HepG2 (cell line): ENCODE results near the gene B4GALT5.

Experiments
- CREM ChIP-seq, 2 experiments: sonication (generic) in 1 of 2; formaldehyde crosslinking in 1 of 2; IDR thresholded peaks; 2 replicates each; pipeline versions ENCODE4 v1.4.0 to v1.6.1; 2016 to 2020; ENCODE audit warnings: antibody characterized with exemption in 1 of 2, mild to moderate bottlenecking in 1 of 2, missing genetic modification reagents in 1 of 2
- EP300 ChIP-seq, 3 experiments: sonication (generic) in 1 of 3; formaldehyde crosslinking in 1 of 3; IDR thresholded peaks; 2 replicates each; pipeline versions ENCODE4 v1.5.1 to v1.6.1; 2011 to 2020; ENCODE audit warnings: low read depth in 2 of 3, low read length in 2 of 3, borderline replicate concordance in 1 of 3, improper control_type of control experiment in 1 of 3, mild to moderate bottlenecking in 1 of 3, missing genetic modification reagents in 1 of 3, moderate library complexity in 1 of 3
- FOXA1 ChIP-seq, 2 experiments: fragments of 450-650 bp in 1 of 2; sonication (generic) in 1 of 2; formaldehyde crosslinking in 1 of 2; IDR thresholded peaks; 2 replicates each; pipeline versions ENCODE4 v1.4.0 to v1.6.1; 2016 to 2020; ENCODE audit warnings: missing genetic modification reagents in 1 of 2
- TEAD2 ChIP-seq: sonication (generic); formaldehyde crosslinking; IDR thresholded peaks from 2 replicates; pipeline ENCODE4 v1.9.0; 2021; ENCODE audit warnings: missing genetic modification reagents
- ZNF430 ChIP-seq: sonication (generic); formaldehyde crosslinking; IDR thresholded peaks from 2 replicates; pipeline ENCODE4 v1.9.0; 2021; ENCODE audit warnings: mild to moderate bottlenecking, missing genetic modification reagents

DNA sequence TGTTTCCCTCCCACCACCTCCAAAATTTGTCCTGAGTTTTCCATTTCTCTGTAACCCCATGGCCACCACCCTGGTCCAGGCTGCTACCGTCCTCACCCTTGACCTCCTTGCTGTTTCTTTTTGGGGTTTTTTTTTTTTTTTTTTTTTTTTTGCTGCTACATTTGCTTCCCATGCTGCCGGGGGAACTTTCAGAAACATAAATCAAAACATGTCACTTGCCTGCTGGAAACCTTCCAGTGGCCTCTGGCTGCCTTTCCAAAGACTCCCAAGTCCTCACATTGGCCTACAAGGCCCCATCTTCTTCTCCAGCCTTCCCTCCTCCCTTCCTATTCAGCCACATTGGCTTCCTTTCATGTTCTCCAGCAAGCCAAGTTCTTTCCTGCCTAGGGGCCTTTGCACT, 95.4 kb downstream of the B4GALT5 start:
- TF ChIP-seq TEAD2 (CRISPR knock-in tag), result no peak
- no peak for TF ChIP-seq CREM (IDR thresholded peaks at IDR 0.05)
- TF ChIP-seq CREM (CRISPR knock-in tag; IDR thresholded peaks at IDR 0.05), result no peak
- no peak for TF ChIP-seq FOXA1 (IDR thresholded peaks at IDR 0.05)
- TF ChIP-seq FOXA1 (CRISPR knock-in tag; IDR thresholded peaks at IDR 0.05), result no peak
- TF ChIP-seq EP300 (IDR thresholded peaks at IDR 0.05; ENCODE audit: low read depth in 2 of 2, low read length in 2 of 2), result no peak
- no peak for TF ChIP-seq EP300 (CRISPR knock-in tag; IDR thresholded peaks at IDR 0.05; ENCODE audit: borderline replicate concordance)
- no peak for TF ChIP-seq ZNF430 (CRISPR knock-in tag)
